OCI-LY3 (cell line): ENCODE measurements around the gene BBIP1.

Source experiments
- H2AFZ ChIP-seq: fragments of 200-600, 300-600 bp; shearing (Covaris generic); 2 replicates; pipeline ENCODE4 v1.6.0; 2014; ENCODE audit warnings: antibody characterized with exemption, low read depth, low read length
- H3K27ac ChIP-seq: fragments of 200-600, 300-600 bp; sonication (generic); 2 replicates; pipeline ENCODE4 v1.5.1; 2014; ENCODE audit warnings: mild to moderate bottlenecking, low read length, moderate library complexity, mixed read lengths
- H3K27me3 ChIP-seq: fragments of 200-600, 300-600 bp; sonication (generic); 2 replicates; pipeline ENCODE4 v1.6.1; 2014; ENCODE audit warnings: low read depth, low read length, mixed read lengths
- H3K36me3 ChIP-seq: fragments of 200-600, 300-600 bp; sonication (generic); replicated peaks from 2 replicates; pipeline ENCODE3; 2014; ENCODE audit warnings: low read depth, low read length, mixed read lengths
- H3K4me1 ChIP-seq: fragments of 300-600, 200-600 bp; sonication (generic); 2 replicates; pipeline ENCODE4 v1.6.1; 2014; ENCODE audit warnings: low read length, mixed read lengths
- H3K4me2 ChIP-seq: fragments of 200-600, 300-600 bp; sonication (generic); 2 replicates; pipeline ENCODE4 v1.6.1; 2014; ENCODE audit warnings: low read length, mixed read lengths
- H3K4me3 ChIP-seq: fragments of 300-600, 200-600 bp; sonication (generic); 2 replicates; pipeline ENCODE4 v1.5.1; 2014; ENCODE audit warnings: antibody characterized with exemption, mild to moderate bottlenecking, low read length, moderate library complexity
- H3K79me2 ChIP-seq: fragments of 300-600, 200-600 bp; shearing (Covaris generic); 2 replicates; pipeline ENCODE4 v1.6.1; 2014; ENCODE audit warnings: mild to moderate bottlenecking, low read length, mixed read lengths
- H3K9ac ChIP-seq: fragments of 300-600, 200-600 bp; shearing (Covaris generic); 2 replicates; pipeline ENCODE4 v1.6.0; 2014; ENCODE audit warnings: mild to moderate bottlenecking, low read length, moderate library complexity
- H3K9me3 ChIP-seq: fragments of 200-600, 300-600 bp; shearing (Covaris generic); 2 replicates; pipeline ENCODE4 v1.6.1; 2014; ENCODE audit warnings: low read length, mixed read lengths; ENCODE audit not compliant: insufficient read depth
- H4K20me1 ChIP-seq: fragments of 200-600, 300-600 bp; sonication (generic); 2 replicates; pipeline ENCODE4 v1.6.1; 2016; ENCODE audit warnings: low read length, mixed read lengths; ENCODE audit not compliant: insufficient read depth
- EZH2phosphoT487 ChIP-seq: fragments of 200-600 bp; shearing (Covaris generic); IDR thresholded peaks from 2 replicates; pipeline ENCODE4 v1.6.1; 2018; ENCODE audit warnings: antibody characterized with exemption, mixed run types, low read depth
- TF ChIP-seq, protein P1 (sequence below): fragments of 200-600, 300-600 bp; sonication (generic); IDR thresholded peaks from 2 replicates; pipeline ENCODE4 v1.5.1; 2014; ENCODE audit warnings: antibody characterized with exemption, low read length, low read depth

The BBIP1 gene

DNA sequence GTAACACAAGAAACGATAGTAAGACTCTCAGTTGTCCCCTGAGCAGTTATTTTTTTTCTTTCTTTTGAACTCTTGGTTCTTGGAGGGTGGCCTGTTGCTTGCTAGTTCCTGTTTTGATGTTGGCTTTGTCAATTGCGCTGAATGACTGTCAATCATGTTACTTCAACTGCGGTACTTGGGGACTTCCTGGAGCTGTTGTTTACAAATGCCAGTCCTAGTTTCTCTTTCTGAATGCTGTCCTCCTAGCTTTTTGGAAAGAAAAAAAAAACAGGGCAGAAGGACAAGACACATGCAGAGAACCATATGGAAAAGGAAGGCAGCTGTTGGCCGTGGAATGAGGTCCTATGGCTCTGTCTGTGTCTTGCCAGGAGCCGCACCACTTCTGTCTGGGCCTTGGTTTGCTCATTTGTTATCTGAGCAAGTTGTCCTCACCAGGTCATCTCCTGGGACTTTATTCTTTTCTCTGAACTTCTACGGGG, 54.3 kb downstream of the BBIP1 start:
- TF ChIP-seq, protein P1, sequence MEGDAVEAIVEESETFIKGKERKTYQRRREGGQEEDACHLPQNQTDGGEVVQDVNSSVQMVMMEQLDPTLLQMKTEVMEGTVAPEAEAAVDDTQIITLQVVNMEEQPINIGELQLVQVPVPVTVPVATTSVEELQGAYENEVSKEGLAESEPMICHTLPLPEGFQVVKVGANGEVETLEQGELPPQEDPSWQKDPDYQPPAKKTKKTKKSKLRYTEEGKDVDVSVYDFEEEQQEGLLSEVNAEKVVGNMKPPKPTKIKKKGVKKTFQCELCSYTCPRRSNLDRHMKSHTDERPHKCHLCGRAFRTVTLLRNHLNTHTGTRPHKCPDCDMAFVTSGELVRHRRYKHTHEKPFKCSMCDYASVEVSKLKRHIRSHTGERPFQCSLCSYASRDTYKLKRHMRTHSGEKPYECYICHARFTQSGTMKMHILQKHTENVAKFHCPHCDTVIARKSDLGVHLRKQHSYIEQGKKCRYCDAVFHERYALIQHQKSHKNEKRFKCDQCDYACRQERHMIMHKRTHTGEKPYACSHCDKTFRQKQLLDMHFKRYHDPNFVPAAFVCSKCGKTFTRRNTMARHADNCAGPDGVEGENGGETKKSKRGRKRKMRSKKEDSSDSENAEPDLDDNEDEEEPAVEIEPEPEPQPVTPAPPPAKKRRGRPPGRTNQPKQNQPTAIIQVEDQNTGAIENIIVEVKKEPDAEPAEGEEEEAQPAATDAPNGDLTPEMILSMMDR, result no peak
- no peak for TF ChIP-seq EZH2phosphoT487
- Histone ChIP-seq H3K27me3 (no peaks in the 10 kb centered on the region), H3K4me1 (peaks cover 94% of the 10 kb centered on the region), H3K9ac (peak overlapping the region; percentile 54), H3K4me3 (peak overlapping the region; percentile 47), H2AFZ (peak overlapping the region; percentile 36; the same call in 1 of the 2 replicates), H4K20me1 (no peaks in the 10 kb centered on the region), H3K4me2 (peak overlapping the region; percentile 82), H3K79me2 (no peaks in the 10 kb centered on the region), H3K9me3 (no peaks in the 10 kb centered on the region), H3K36me3 (no peaks in the 10 kb centered on the region), H3K27ac (peak overlapping the region; percentile 98)

DNA sequence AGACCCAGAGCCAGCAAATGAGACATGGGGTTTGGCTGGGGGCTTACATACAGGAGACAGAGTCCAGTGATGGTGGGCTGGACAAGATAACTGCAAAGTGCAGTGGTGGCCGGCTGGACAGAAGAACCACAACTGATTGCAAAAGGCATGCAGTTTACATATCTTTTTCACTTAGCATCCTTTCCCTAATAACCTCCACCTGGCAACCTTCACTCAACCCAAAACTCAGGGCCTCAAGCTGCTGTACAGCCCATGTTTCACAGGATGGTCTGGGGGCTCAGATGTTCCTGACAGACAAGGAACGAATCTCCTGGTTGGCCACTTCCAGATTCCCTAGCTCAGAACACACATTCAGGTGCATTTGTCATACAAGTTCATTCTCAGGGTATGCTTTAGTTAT, 55.0 kb downstream of the BBIP1 start:
- Histone ChIP-seq H3K4me2 (peak overlapping the region; percentile 82), H3K9me3 (no peaks in the 10 kb centered on the region), H3K9ac (no peak overlapping the region), H2AFZ (no peak overlapping the region), H3K4me3 (no peak overlapping the region; the same call in 1 of the 2 replicates), H3K36me3 (no peaks in the 10 kb centered on the region), H3K79me2 (no peaks in the 10 kb centered on the region), H3K4me1 (peaks cover 98% of the 10 kb centered on the region), H4K20me1 (no peaks in the 10 kb centered on the region), H3K27ac (peak overlapping the region; percentile 98), H3K27me3 (no peaks in the 10 kb centered on the region)
- TF ChIP-seq, protein P1, result no peak

DNA sequence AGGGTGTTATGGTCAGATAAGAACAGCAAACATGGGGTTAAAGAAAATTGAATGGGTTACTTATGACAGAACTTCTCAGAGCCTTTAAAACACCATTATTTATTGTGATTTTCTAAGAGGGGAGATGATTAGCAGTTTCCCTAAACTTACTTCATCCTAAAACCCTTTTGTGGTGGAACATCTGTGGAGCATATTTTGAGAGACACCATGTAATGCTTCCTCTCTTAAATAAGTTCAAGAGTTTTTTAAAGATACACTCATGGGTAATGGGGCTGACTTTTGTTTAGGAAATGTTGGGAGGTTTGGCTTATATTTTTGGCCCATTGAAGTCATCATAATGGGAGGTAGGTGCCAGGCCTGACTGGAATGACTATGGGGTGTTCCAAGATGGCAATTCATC, 55.6 kb downstream of the BBIP1 start:
- Histone ChIP-seq H3K79me2 (no peaks in the 10 kb centered on the region), H3K4me3 (no peak overlapping the region), H3K27ac (no peak overlapping the region), H3K36me3 (no peaks in the 10 kb centered on the region), H4K20me1 (no peaks in the 10 kb centered on the region), H2AFZ (no peak overlapping the region), H3K27me3 (no peaks in the 10 kb centered on the region), H3K9me3 (no peaks in the 10 kb centered on the region), H3K4me2 (no peak overlapping the region), H3K4me1 (peaks cover 97% of the 10 kb centered on the region), H3K9ac (no peak overlapping the region)
- TF ChIP-seq, protein P1, result no peak
- TF ChIP-seq EZH2phosphoT487, result no peak

DNA sequence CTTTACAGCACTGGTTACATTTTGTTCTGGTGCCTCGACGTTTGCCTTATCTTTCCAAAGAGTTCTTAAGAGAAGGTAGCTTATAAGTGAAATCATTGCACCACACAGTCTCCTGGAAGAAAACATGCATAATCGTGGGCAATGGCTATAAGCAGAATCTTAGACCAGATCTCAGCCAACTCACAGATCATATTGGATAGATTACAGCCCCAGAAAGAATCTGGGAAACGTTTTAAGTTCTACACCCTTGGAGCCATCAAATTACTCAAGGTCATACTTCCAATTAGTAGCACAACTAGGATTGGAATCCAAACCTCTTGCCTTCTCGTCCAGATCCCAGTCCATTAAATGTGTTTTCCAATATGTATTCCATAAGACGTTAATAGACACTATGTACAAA, 56.0 kb downstream of the BBIP1 start:
- Histone ChIP-seq H3K4me1 (peaks cover 97% of the 10 kb centered on the region), H3K4me2 (no peak overlapping the region), H3K27ac (no peak overlapping the region)

More for the DNA sequence above, 56.0 kb downstream of the BBIP1 start:
- Histone ChIP-seq H3K9me3 (no peaks in the 10 kb centered on the region), H2AFZ (no peak overlapping the region), H3K4me3 (no peak overlapping the region), H3K27me3 (no peaks in the 10 kb centered on the region), H3K9ac (no peak overlapping the region), H3K36me3 (no peaks in the 10 kb centered on the region), H4K20me1 (no peaks in the 10 kb centered on the region), H3K79me2 (no peaks in the 10 kb centered on the region)
- TF ChIP-seq, protein P1, result no peak
- no peak for TF ChIP-seq EZH2phosphoT487
